Measurements from ENCODE around the gene RRBP1.

- TF ChIP-seq CTCF (IDR thresholded peaks at IDR 0.05), result no peak
- no peak for TF ChIP-seq POLR2A (IDR thresholded peaks at IDR 0.05)
Measured at GRCh38 chr20:17710379-17711266, 28.6 kb upstream of the RRBP1 start.
